ENCODE measurements around the gene VPS37B. TPM values are rescaled to one million over a fixed set of nuclear protein-coding genes. Genes with fewer than 3 reads are reported as not detected.

VPS37B gene
- total and polyA plus RNA-seq, 2 of the 8 experiments (the other 6 are each of a cell fraction or from before 2014, with no cell fraction given), result 11.9 to 15.7 TPM

DNA sequence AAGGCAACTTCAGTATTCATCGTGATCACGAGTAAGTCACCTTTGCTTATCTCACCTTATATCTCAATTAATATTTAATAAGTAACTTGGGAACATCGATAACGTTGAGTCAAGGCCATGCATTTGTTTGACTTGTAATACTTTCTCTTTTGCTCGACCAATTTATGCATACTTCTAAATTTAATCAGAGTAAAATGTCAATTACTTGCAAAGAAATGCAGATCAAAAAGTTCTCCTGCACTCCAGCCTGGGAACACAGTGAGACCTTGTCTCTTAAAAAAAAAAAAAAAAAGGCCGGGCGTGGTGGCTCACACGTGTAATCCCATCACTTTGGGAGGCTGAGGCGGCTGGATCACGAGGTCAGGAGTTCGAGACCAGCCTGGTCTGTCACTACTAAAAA, 72.5 kb downstream of the VPS37B start (continued):
- TF ChIP-seq, protein P1, sequence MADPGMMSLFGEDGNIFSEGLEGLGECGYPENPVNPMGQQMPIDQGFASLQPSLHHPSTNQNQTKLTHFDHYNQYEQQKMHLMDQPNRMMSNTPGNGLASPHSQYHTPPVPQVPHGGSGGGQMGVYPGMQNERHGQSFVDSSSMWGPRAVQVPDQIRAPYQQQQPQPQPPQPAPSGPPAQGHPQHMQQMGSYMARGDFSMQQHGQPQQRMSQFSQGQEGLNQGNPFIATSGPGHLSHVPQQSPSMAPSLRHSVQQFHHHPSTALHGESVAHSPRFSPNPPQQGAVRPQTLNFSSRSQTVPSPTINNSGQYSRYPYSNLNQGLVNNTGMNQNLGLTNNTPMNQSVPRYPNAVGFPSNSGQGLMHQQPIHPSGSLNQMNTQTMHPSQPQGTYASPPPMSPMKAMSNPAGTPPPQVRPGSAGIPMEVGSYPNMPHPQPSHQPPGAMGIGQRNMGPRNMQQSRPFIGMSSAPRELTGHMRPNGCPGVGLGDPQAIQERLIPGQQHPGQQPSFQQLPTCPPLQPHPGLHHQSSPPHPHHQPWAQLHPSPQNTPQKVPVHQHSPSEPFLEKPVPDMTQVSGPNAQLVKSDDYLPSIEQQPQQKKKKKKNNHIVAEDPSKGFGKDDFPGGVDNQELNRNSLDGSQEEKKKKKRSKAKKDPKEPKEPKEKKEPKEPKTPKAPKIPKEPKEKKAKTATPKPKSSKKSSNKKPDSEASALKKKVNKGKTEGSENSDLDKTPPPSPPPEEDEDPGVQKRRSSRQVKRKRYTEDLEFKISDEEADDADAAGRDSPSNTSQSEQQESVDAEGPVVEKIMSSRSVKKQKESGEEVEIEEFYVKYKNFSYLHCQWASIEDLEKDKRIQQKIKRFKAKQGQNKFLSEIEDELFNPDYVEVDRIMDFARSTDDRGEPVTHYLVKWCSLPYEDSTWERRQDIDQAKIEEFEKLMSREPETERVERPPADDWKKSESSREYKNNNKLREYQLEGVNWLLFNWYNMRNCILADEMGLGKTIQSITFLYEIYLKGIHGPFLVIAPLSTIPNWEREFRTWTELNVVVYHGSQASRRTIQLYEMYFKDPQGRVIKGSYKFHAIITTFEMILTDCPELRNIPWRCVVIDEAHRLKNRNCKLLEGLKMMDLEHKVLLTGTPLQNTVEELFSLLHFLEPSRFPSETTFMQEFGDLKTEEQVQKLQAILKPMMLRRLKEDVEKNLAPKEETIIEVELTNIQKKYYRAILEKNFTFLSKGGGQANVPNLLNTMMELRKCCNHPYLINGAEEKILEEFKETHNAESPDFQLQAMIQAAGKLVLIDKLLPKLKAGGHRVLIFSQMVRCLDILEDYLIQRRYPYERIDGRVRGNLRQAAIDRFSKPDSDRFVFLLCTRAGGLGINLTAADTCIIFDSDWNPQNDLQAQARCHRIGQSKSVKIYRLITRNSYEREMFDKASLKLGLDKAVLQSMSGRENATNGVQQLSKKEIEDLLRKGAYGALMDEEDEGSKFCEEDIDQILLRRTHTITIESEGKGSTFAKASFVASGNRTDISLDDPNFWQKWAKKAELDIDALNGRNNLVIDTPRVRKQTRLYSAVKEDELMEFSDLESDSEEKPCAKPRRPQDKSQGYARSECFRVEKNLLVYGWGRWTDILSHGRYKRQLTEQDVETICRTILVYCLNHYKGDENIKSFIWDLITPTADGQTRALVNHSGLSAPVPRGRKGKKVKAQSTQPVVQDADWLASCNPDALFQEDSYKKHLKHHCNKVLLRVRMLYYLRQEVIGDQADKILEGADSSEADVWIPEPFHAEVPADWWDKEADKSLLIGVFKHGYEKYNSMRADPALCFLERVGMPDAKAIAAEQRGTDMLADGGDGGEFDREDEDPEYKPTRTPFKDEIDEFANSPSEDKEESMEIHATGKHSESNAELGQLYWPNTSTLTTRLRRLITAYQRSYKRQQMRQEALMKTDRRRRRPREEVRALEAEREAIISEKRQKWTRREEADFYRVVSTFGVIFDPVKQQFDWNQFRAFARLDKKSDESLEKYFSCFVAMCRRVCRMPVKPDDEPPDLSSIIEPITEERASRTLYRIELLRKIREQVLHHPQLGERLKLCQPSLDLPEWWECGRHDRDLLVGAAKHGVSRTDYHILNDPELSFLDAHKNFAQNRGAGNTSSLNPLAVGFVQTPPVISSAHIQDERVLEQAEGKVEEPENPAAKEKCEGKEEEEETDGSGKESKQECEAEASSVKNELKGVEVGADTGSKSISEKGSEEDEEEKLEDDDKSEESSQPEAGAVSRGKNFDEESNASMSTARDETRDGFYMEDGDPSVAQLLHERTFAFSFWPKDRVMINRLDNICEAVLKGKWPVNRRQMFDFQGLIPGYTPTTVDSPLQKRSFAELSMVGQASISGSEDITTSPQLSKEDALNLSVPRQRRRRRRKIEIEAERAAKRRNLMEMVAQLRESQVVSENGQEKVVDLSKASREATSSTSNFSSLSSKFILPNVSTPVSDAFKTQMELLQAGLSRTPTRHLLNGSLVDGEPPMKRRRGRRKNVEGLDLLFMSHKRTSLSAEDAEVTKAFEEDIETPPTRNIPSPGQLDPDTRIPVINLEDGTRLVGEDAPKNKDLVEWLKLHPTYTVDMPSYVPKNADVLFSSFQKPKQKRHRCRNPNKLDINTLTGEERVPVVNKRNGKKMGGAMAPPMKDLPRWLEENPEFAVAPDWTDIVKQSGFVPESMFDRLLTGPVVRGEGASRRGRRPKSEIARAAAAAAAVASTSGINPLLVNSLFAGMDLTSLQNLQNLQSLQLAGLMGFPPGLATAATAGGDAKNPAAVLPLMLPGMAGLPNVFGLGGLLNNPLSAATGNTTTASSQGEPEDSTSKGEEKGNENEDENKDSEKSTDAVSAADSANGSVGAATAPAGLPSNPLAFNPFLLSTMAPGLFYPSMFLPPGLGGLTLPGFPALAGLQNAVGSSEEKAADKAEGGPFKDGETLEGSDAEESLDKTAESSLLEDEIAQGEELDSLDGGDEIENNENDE (IDR thresholded peaks at IDR 0.05; ENCODE audit: insufficient replicate concordance, low read length), result no peak
- no peak for TF ChIP-seq CEBPB (IDR thresholded peaks at IDR 0.05; ENCODE audit: low read depth, low read length)
- no peak for TF ChIP-seq CTBP2 (IDR thresholded peaks at IDR 0.05; ENCODE audit: borderline replicate concordance, insufficient read depth, insufficient read length, low read length)
- TF ChIP-seq RFX5 (IDR thresholded peaks at IDR 0.05; ENCODE audit: borderline replicate concordance, low read depth, low read length), result no peak
- no peak for TF ChIP-seq JUN (IDR thresholded peaks at IDR 0.05; ENCODE audit: low read depth, low read length)
- TF ChIP-seq KDM1A (IDR thresholded peaks at IDR 0.05; ENCODE audit: borderline replicate concordance, low read length), result no peak
- TF ChIP-seq TEAD4 (IDR thresholded peaks at IDR 0.05; ENCODE audit: low read depth, low read length), result no peak
- no peak for TF ChIP-seq KDM5A (IDR thresholded peaks at IDR 0.05; ENCODE audit: low read length)
- TF ChIP-seq, protein P2, sequence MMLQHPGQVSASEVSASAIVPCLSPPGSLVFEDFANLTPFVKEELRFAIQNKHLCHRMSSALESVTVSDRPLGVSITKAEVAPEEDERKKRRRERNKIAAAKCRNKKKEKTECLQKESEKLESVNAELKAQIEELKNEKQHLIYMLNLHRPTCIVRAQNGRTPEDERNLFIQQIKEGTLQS (IDR thresholded peaks at IDR 0.05; ENCODE audit: insufficient read depth, low read depth, low read length), result no peak
- no peak for TF ChIP-seq PHF8 (conservative IDR thresholded peaks at IDR 0.05; ENCODE audit: low read depth, low read length)
- TF ChIP-seq SIX5 (IDR thresholded peaks at IDR 0.05; ENCODE audit: low read depth, low read length), result no peak
- TF ChIP-seq EGR1 (IDR thresholded peaks at IDR 0.05; ENCODE audit: borderline replicate concordance, low read depth, low read length), result no peak

Data from H1 (cell line).